Astrocyte of the cerebellum (primary cell): ENCODE data around the gene STON2.
"Not testable (repeated sequence)": the region's sequence is repeated elsewhere in the genome, so short reads cannot be mapped to it uniquely, and the experiment has no call there.

Experiments
- DNase-seq: peaks from one replicate; pipeline ENCODE4 v3.0.0-alpha.2; 2011; ENCODE audit warnings: low read depth
- H3K4me3 ChIP-seq: 2 replicates; pipeline ENCODE4 v1.5.1; 2011; ENCODE audit warnings: mild to moderate bottlenecking, low read depth, low read length, moderate library complexity
- CTCF ChIP-seq: IDR thresholded peaks from 2 replicates; pipeline ENCODE4 v1.5.1; 2012; ENCODE audit warnings: low read length, low read depth, moderate library complexity, mild to moderate bottlenecking; ENCODE audit errors: missing control alignments
- in situ Hi-C: cut with HindIII; loops from 2 replicates; pipeline ENCODE4 v1.10.0; 2017; ENCODE audit warnings: low sequenced_read_pairs

STON2 gene

GRCh38 chr14:81247271-81247766 lies 152.8 kb downstream of the STON2 start:
- H3K4me3 ChIP-seq = no peak overlapping the region
- in situ Hi-C loops = no loop called here
- no peak for TF ChIP-seq CTCF
- DNase-seq = no peak

GRCh38 chr14:81246461-81247270 lies 153.5 kb downstream of the STON2 start:
- in situ Hi-C loops = no loop called here
- DNase-seq = no peak
- H3K4me3 ChIP-seq = no peak overlapping the region
- no peak for TF ChIP-seq CTCF

- H3K4me3 ChIP-seq = no peak overlapping the region
- in situ Hi-C loops = no loop called here
These were observed 154.4 kb downstream of the STON2 start for GRCh38 chr14:81245771-81246170.

GRCh38 chr14:81244431-81244830 lies 155.7 kb downstream of the STON2 start:
- in situ Hi-C loops, DNase-seq, H3K4me3 ChIP-seq: not testable (repeated sequence)

More at GRCh38 chr14:81245771-81246170, 154.4 kb downstream of the STON2 start:
- TF ChIP-seq CTCF = no peak
- DNase-seq = no peak

GRCh38 chr14:81243499-81243898 lies 156.6 kb downstream of the STON2 start:
- in situ Hi-C loops = no loop called here
- no peak overlapping the region for H3K4me3 ChIP-seq
- no peak for DNase-seq
- TF ChIP-seq CTCF = no peak

- DNase-seq, in situ Hi-C loops, H3K4me3 ChIP-seq: not testable (repeated sequence)
These were observed 163.3 kb downstream of the STON2 start for GRCh38 chr14:81236849-81237248.

- no peak for DNase-seq
- in situ Hi-C loops = no loop called here
- H3K4me3 ChIP-seq = no peak overlapping the region
- no peak for TF ChIP-seq CTCF
These were observed 164.0 kb downstream of the STON2 start for GRCh38 chr14:81236138-81236537.
